Body of pancreas (tissue), 4 donors: ENCODE results near the gene SNRK.

Experiments used
- CTCF ChIP-seq, 7 experiments: fragments of 450-650 bp in 4 of 7; fragments of 200-600 bp in 3 of 7; sonication (generic) in 3 of 7; IDR thresholded peaks; one replicate each; pipeline ENCODE4 v1.5.1; 2016 to 2019; ENCODE audit warnings: antibody characterized with exemption in 7 of 7
- POLR2A ChIP-seq, 3 donors: fragments of 450-650 bp; IDR thresholded peaks; one replicate each; pipeline ENCODE4 v1.6.1; 2016; ENCODE audit warnings: antibody characterized with exemption in 3 of 3, mild to moderate bottlenecking in 2 of 3

GRCh38 chr3:43289841-43290470 is 3.6 kb downstream of the SNRK start:
- TF ChIP-seq POLR2A (IDR thresholded peaks at IDR 0.05) (no peak), CTCF (IDR thresholded peaks at IDR 0.05) (no peak)
